AG04449 (cell line): ENCODE results near the gene TARM1.
A peak's percentile ranks its signal among the peaks of the same experiment; 100 is the strongest.

Experiments used
- CTCF ChIA-PET: fragments of 350-600 bp; formaldehyde crosslinking; extraction: SDS; loops from one replicate; lab custom pipeline; 2021; ENCODE audit warnings: antibody characterized with exemption; lab: Yijun Ruan, JAX
- POLR2A ChIA-PET: fragments of 400-600, 350-600 bp; formaldehyde crosslinking; extraction: SDS; loops from one replicate; lab custom pipeline; 2020; ENCODE audit warnings: antibody characterized with exemption, inconsistent platforms; lab: Yijun Ruan, JAX
- DNase-seq: peaks from one replicate; pipeline ENCODE4 v3.0.0-alpha.2; 2010; ENCODE audit warnings: low read depth, low spot score
- H3K4me3 ChIP-seq: 2 replicates; pipeline ENCODE4 v1.5.1; 2011; ENCODE audit warnings: low read depth, mild to moderate bottlenecking, control low read depth, low read length
- TF ChIP-seq, protein P1 (sequence below): IDR thresholded peaks from one replicate; pipeline ENCODE4 v1.5.1; 2011; ENCODE audit warnings: mild to moderate bottlenecking, moderate library complexity, low read length, control low read depth, inconsistent platforms; ENCODE audit not compliant: insufficient read depth; ENCODE audit errors: missing control alignments

Gene TARM1

GRCh38 chr19:54114340-54115108, 33.4 kb upstream of the TARM1 start:
- TF ChIP-seq, protein P1, sequence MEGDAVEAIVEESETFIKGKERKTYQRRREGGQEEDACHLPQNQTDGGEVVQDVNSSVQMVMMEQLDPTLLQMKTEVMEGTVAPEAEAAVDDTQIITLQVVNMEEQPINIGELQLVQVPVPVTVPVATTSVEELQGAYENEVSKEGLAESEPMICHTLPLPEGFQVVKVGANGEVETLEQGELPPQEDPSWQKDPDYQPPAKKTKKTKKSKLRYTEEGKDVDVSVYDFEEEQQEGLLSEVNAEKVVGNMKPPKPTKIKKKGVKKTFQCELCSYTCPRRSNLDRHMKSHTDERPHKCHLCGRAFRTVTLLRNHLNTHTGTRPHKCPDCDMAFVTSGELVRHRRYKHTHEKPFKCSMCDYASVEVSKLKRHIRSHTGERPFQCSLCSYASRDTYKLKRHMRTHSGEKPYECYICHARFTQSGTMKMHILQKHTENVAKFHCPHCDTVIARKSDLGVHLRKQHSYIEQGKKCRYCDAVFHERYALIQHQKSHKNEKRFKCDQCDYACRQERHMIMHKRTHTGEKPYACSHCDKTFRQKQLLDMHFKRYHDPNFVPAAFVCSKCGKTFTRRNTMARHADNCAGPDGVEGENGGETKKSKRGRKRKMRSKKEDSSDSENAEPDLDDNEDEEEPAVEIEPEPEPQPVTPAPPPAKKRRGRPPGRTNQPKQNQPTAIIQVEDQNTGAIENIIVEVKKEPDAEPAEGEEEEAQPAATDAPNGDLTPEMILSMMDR, result no peak
- H3K4me3 ChIP-seq, result peak overlapping the region; percentile 83
- ChIA-PET CTCF (interaction anchor here (0.9 kb wide), 1 partner anchor 322 kb away, joined by 3 read pairs; no protein-coding TSS in a partner anchor), POLR2A (interaction anchor here (0.6 to 2.5 kb wide), 6 partner anchors 8 to 248 kb away, joined by 3 to 21 read pairs (median 3); partner anchors contain the start of genes CNOT3 and MBOAT7)
- no peak for DNase-seq

- no peak for DNase-seq
- TF ChIP-seq, protein P1, result no peak
- no peak overlapping the region for H3K4me3 ChIP-seq
- CTCF ChIA-PET, result no interaction called here
- POLR2A ChIA-PET, result no interaction called here
Observed at GRCh38 chr19:54109651-54110050, 28.5 kb upstream of the TARM1 start.

- CTCF ChIA-PET, result no interaction called here
- TF ChIP-seq, protein P1, result no peak
- POLR2A ChIA-PET, result no interaction called here
- no peak overlapping the region for H3K4me3 ChIP-seq
- DNase-seq, result no peak
Observed at GRCh38 chr19:54108496-54108895, 27.3 kb upstream of the TARM1 start.

- ChIA-PET POLR2A (no interaction called here), CTCF (no interaction called here)
- no peak for DNase-seq
- TF ChIP-seq, protein P1, result no peak
- H3K4me3 ChIP-seq, result no peak overlapping the region
Observed at GRCh38 chr19:54107876-54108490, 26.8 kb upstream of the TARM1 start.

DNA sequence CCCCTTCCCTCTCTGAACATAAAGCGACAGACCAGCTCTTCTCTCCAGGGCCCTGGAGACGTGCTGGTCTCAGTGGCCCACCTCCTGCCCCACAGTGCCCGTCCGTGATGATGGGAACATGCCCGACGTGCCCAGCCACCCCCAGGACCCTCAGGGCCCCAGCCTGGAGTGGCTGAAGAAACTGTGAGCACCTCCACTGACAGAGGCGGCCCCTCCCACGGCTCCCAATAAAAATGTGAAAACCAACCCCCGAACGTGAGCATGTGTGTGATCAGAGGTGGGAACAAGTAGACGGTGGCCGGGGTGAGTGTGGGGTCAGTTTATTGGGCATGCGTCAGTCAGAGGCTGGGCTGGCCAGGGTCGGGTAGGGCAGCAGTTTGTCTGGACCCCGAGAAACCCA, 25.6 kb upstream of the TARM1 start:
- H3K4me3 ChIP-seq, result no peak overlapping the region
- DNase-seq, result no peak
- ChIA-PET CTCF (interaction anchor here (0.7 kb wide), 1 partner anchor 10 kb away, joined by 3 read pairs; no protein-coding TSS in a partner anchor), POLR2A (interaction anchor here (1.0 kb wide), 1 partner anchor 8 kb away, joined by 3 read pairs; the partner anchor contains the start of genes PRPF31 and TFPT)
- TF ChIP-seq, protein P1, result no peak

- ChIA-PET CTCF (no interaction called here), POLR2A (interaction anchor here (0.6 to 1.0 kb wide), 2 partner anchors 9 to 363 kb away, joined by 3 read pairs; partner anchors contain the start of genes PRPF31 and TFPT)
- no peak for DNase-seq
- no peak overlapping the region for H3K4me3 ChIP-seq
- TF ChIP-seq, protein P1, result no peak
Observed at GRCh38 chr19:54105796-54106195, 24.6 kb upstream of the TARM1 start.
